K562 (cell line): Measurements from ENCODE around the gene TCFL5. TPM values are rescaled to one million over a fixed set of nuclear protein-coding genes. Genes with fewer than 3 reads are reported as not detected.
A peak's percentile ranks its signal among the peaks of the same experiment; 100 is the strongest.

Source experiments
- ATAC-seq: fragments of 200-7000 bp; cut with Tn5 transposase; 3 replicates; pipeline ENCODE4 v1.9.1; 2020; ENCODE audit warnings: moderate library complexity
- BruUV-seq: library from RNA; stranded (reverse); fragments of 400-500 nt; replicated peaks from 2 replicates; lab custom pipeline; 2021; lab: Mats Ljungman, UMichigan
- CTCF ChIA-PET: fragments of 300-600 bp; formaldehyde crosslinking; extraction: SDS; loops from one replicate; lab custom pipeline; 2021; ENCODE audit warnings: low intra/inter-chr PET ratio; lab: Yijun Ruan, JAX
- POLR2A ChIA-PET: fragments of 300-600, 350-650 bp; sonication (Branson Sonifier 250); formaldehyde crosslinking; extraction: SDS; loops from one replicate; lab custom pipeline; 2021; ENCODE audit warnings: antibody characterized with exemption, inconsistent platforms; lab: Yijun Ruan, JAX
- DNase-seq, 4 experiments: peaks; one replicate each; pipeline versions ENCODE4 v3.0.0 to v3.0.0-alpha.2; 2011 to 2018; ENCODE audit warnings: low spot score in 3 of 4, mixed read lengths in 3 of 4; ENCODE audit errors: extremely low read depth in 1 of 4
- FAIRE-seq: peaks from 2 replicates; lab custom pipeline; 2011; peaks lifted over from hg19 to GRCh38; lab: Jason Lieb, UNC
- H2AFZ ChIP-seq: 2 replicates; pipeline ENCODE4 v1.6.0; 2011; ENCODE audit warnings: low read depth, low read length, control low read depth, inconsistent platforms
- H3K27ac ChIP-seq: fragments of 200-600 bp; 3 replicates; pipeline ENCODE4 v1.8.0; 2011; ENCODE audit warnings: low read depth, mild to moderate bottlenecking, control low read depth, inconsistent platforms, low read length, moderate library complexity, mixed read lengths; ENCODE audit errors: extremely low read depth
- H3K27me3 ChIP-seq, 2 experiments: fragments of 300-600 bp in 1 of 2; 2 replicates in 1 of 2; 3 replicates in 1 of 2; pipeline versions ENCODE4 v1.6.0 to v1.8.0; 2011; ENCODE audit warnings: inconsistent platforms in 2 of 2, low read length in 2 of 2, mild to moderate bottlenecking in 1 of 2, mixed read lengths in 1 of 2, moderate library complexity in 1 of 2; ENCODE audit not compliant: control insufficient read depth in 2 of 2, insufficient read depth in 2 of 2
- H3K36me3 ChIP-seq: fragments of 300-600 bp; 3 replicates; pipeline ENCODE4 v1.8.0; 2011; ENCODE audit warnings: mild to moderate bottlenecking, low read length, inconsistent platforms; ENCODE audit not compliant: control insufficient read depth, insufficient read depth
- H3K4me1 ChIP-seq, 2 experiments: fragments of 200-600 bp in 1 of 2; replicated peaks in 1 of 2; 2 replicates in 1 of 2; 3 replicates in 1 of 2; pipeline versions ENCODE4 v1.5.1 to v1.8.0; 2011; ENCODE audit warnings: inconsistent platforms in 2 of 2, low read length in 2 of 2, mild to moderate bottlenecking in 1 of 2, mixed read lengths in 1 of 2, moderate library complexity in 1 of 2; ENCODE audit not compliant: control insufficient read depth in 2 of 2, insufficient read depth in 2 of 2
- H3K4me2 ChIP-seq: 2 replicates; pipeline ENCODE4 v1.6.1; 2011; ENCODE audit warnings: low read length, control low read depth, inconsistent platforms, mixed read lengths; ENCODE audit not compliant: insufficient read depth
- H3K4me3 ChIP-seq: fragments of 200-600 bp; sonication (generic), shearing (Covaris generic); 2 replicates; pipeline ENCODE4 v1.5.1; 2016; ENCODE audit warnings: control low read depth, inconsistent platforms
- H3K79me2 ChIP-seq: fragments of 200-600 bp; 3 replicates; pipeline ENCODE4 v1.8.0; 2011; ENCODE audit warnings: low read length, inconsistent platforms; ENCODE audit not compliant: control insufficient read depth, insufficient read depth
- H3K9ac ChIP-seq, 2 experiments: 2 replicates each; pipeline versions ENCODE4 v1.6.0 to v1.6.1; 2011; ENCODE audit warnings: low read depth in 2 of 2, low read length in 2 of 2, control low read depth in 1 of 2, inconsistent platforms in 1 of 2, mild to moderate bottlenecking in 1 of 2, mixed read lengths in 1 of 2; ENCODE audit not compliant: insufficient read depth in 1 of 2
- H3K9me1 ChIP-seq: one replicate; pipeline ENCODE4 v1.6.0; 2011; ENCODE audit warnings: inconsistent platforms, mild to moderate bottlenecking, low read length, moderate library complexity; ENCODE audit not compliant: control insufficient read depth, insufficient read depth
- H3K9me3 ChIP-seq: replicated peaks from 2 replicates; pipeline ENCODE4 v1.5.1; 2011; ENCODE audit warnings: low read depth, low read length, inconsistent platforms; ENCODE audit not compliant: control insufficient read depth, insufficient read depth
- H4K20me1 ChIP-seq: replicated peaks from 2 replicates; pipeline ENCODE4 v1.6.1; 2011; ENCODE audit warnings: low read length, inconsistent platforms, mixed read lengths; ENCODE audit not compliant: control insufficient read depth, insufficient read depth
- EP300 ChIP-seq: IDR thresholded peaks from 2 replicates; pipeline ENCODE4 v1.6.1; 2012; ENCODE audit warnings: low read length, improper control_type of control experiment
- POLR2G ChIP-seq: fragments of 200-400 bp; formaldehyde crosslinking; IDR thresholded peaks from 2 replicates; pipeline ENCODE4 v1.6.1; 2017; ENCODE audit warnings: low read depth, mild to moderate bottlenecking, antibody characterized with exemption, low read length, moderate library complexity
- RBM17 ChIP-seq: fragments of 200-400 bp; formaldehyde crosslinking; IDR thresholded peaks from 2 replicates; pipeline ENCODE4 v1.6.1; 2017; ENCODE audit warnings: low read depth, mild to moderate bottlenecking, low read length, borderline replicate concordance
- RFX7 ChIP-seq: fragments of 250-450 bp; sonication (Bioruptor Pico); IDR thresholded peaks from 2 replicates; pipeline ENCODE4 v1.5.1; 2021; ENCODE audit warnings: mild to moderate bottlenecking
- ZBTB40 ChIP-seq, 2 experiments: fragments of 450-650 bp in 1 of 2; sonication (generic) in 1 of 2; formaldehyde crosslinking in 1 of 2; IDR thresholded peaks; 2 replicates each; pipeline versions ENCODE4 v1.7.1 to v1.9.0; 2016 to 2022; ENCODE audit warnings: inconsistent platforms in 1 of 2, mild to moderate bottlenecking in 1 of 2, missing genetic modification reagents in 1 of 2
- WGBS: fragments of 100-300 bp; shearing (Covaris generic); methylation state at CpG from one replicate; pipeline ENCODE4 v1.1.6; 2016; ENCODE audit warnings: low coverage, mixed read lengths; ENCODE audit not compliant: insufficient coverage; ENCODE audit errors: missing lambda C conversion rate; 5-methylcytosine and 5-hydroxymethylcytosine counted together
- in situ Hi-C: fragments of 300-500 bp; cut with MboI; formaldehyde crosslinking; loops from 4 replicates; pipeline ENCODE4 v1.15.0; 2018; ENCODE audit warnings: inconsistent platforms, mixed read lengths
- intact Hi-C: fragments of 100-400 bp; cut with micrococcal nuclease; formaldehyde crosslinking; loops from 2 replicates; pipeline ENCODE4 v1.14.2; 2022
- polyA plus RNA-seq, 8 experiments: library from polyadenylated mRNA; depleted of rRNA in 4 of 8; stranded (reverse) in 5 of 8; unstranded in 3 of 8; fragments of >200 nt; fragmentation: Nextera tagmentation in 2 of 8; fragmentation: Illumina TruSeq in 1 of 8; extraction: Ambion mirVana in 2 of 8; extraction: Trizol in 1 of 8; gene quantifications; 2 replicates each; pipeline versions ENCODE4 v1.2.1 to v1.2.3, GENCODE V29; 2011 to 2014; ENCODE audit warnings: inconsistent platforms in 1 of 8, missing spikeins in 1 of 8
- total RNA-seq, 7 experiments: library from RNA; depleted of rRNA in 6 of 7; stranded (reverse); fragments of >200 nt in 6 of 7; fragmentation: Illumina TruSeq in 2 of 7; extraction: Trizol in 2 of 7; gene quantifications; 2 replicates each; pipeline versions ENCODE4 v1.2.1 to v1.2.3, GENCODE V29; 2011 to 2021; ENCODE audit warnings: low replicate concordance in 1 of 7
- TF ChIP-seq, protein P1 (sequence below): sonication (generic); formaldehyde crosslinking; IDR thresholded peaks from 2 replicates; pipeline ENCODE4 v1.8.1; 2023; ENCODE audit warnings: mild to moderate bottlenecking, missing genetic modification reagents
- TF ChIP-seq, protein P2 (sequence below), 2 experiments: fragments of 250-450 bp in 1 of 2; fragments of 450-650 bp in 1 of 2; sonication (Bioruptor Pico) in 1 of 2; IDR thresholded peaks; 2 replicates each; pipeline versions ENCODE4 v1.6.1 to v1.8.0; 2016 to 2021; ENCODE audit warnings: mild to moderate bottlenecking in 2 of 2, moderate library complexity in 2 of 2, missing compliant biosample characterization in 1 of 2, missing genetic modification characterization in 1 of 2

Gene TCFL5
- total and polyA plus RNA-seq, 9 of the 15 experiments (the other 6 are each of a cell fraction or from before 2014, with no cell fraction given) = 1.00 to 12.6 (median 9.1) TPM

DNA sequence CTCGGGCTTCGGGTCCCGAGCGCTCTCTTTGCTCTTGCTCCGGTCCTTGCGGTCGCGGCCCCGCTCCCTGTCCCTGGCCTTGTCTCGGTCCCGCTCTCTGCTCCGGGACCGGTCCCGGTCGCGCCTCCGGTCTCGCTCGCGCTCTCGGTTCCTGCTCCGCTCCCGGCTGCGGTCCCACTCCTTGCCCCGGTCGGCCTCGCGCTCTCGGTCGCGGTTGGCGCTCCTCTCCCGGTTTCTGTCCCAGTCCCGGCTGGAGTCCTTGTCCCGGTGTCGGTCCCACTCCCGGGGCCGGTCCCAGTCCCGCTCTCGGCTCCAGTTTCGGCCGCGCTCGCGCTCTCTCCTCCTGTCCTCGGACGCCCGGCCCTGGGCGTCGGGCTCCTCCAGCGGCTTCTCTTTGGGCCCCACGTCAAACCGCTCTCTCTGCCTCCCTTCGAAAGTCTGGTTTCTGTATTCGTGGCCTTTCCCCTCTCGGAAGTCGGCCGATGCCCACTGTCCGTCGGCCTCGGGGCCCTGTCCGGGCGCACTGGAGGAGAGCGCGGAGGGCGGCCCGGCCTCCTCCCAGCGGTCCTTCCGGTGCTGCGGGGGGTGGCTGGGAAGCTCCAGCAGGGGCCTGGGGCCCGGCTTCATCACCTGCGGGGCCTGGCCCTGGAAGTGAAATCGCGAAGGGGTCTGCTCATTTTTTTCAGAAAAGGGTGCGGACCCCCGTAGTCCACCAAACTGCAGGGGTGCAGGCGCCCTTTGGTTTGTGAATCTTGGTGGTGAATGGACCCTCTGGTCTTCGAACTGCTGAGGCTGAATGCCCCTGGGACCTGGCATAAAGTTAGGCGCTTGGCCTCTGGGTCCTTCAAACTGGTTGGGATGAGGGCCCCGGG is 17.9 kb upstream of the TCFL5 start:
- no TSS peak for BruUV-seq
- no peaks in the 10 kb centered on the region for H3K79me2 ChIP-seq
- peaks cover 14 to 54% of the 10 kb centered on the region in 2 experiments for H3K4me1 ChIP-seq
- in situ Hi-C loops = no loop called here
- H3K27ac ChIP-seq = no peak overlapping the region; the same call in 2 of the 3 replicates
- peak overlapping the region in 1 of 2 experiments; percentile 8; a peak in 1 of 4 replicates for H3K9ac ChIP-seq
- POLR2A ChIA-PET = interaction anchor here (0.6 to 1.5 kb wide), 2 partner anchors 10 to 55 kb away, joined by 3 to 5 read pairs; no protein-coding TSS in a partner anchor
- no peaks in the 10 kb centered on the region for H3K9me1 ChIP-seq
- DNase-seq = no peak
- WGBS = 94% methylated on average over 20 of the region's 80 CpGs
- intact Hi-C loops = loop anchor here (10.0 kb wide), 1 partner anchor 55 kb away; no protein-coding TSS in a partner anchor
- CTCF ChIA-PET = interaction anchor here (0.7 kb wide), 1 partner anchor 14 kb away, joined by 4 read pairs; no protein-coding TSS in a partner anchor
- H3K27me3 ChIP-seq = no peaks in the 10 kb centered on the region
- FAIRE-seq = no peak
- no peaks in the 10 kb centered on the region for H4K20me1 ChIP-seq
- ATAC-seq = no peak
- no peaks in the 10 kb centered on the region for H3K9me3 ChIP-seq
- H2AFZ ChIP-seq = no peak overlapping the region
- H3K4me3 ChIP-seq = no peak overlapping the region
- H3K4me2 ChIP-seq = no peak overlapping the region
- peaks cover 21% of the 10 kb centered on the region; the same call in 1 of the 3 replicates for H3K36me3 ChIP-seq
- TF ChIP-seq, protein P1, sequence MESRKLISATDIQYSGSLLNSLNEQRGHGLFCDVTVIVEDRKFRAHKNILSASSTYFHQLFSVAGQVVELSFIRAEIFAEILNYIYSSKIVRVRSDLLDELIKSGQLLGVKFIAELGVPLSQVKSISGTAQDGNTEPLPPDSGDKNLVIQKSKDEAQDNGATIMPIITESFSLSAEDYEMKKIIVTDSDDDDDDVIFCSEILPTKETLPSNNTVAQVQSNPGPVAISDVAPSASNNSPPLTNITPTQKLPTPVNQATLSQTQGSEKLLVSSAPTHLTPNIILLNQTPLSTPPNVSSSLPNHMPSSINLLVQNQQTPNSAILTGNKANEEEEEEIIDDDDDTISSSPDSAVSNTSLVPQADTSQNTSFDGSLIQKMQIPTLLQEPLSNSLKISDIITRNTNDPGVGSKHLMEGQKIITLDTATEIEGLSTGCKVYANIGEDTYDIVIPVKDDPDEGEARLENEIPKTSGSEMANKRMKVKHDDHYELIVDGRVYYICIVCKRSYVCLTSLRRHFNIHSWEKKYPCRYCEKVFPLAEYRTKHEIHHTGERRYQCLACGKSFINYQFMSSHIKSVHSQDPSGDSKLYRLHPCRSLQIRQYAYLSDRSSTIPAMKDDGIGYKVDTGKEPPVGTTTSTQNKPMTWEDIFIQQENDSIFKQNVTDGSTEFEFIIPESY (CRISPR knock-in tag) = peak; percentile 79
- TF ChIP-seq RFX7 (CRISPR knock-in tag) (no peak), RBM17 (no peak), POLR2G (peak; percentile 33; the same call in 1 of the 2 replicates), ZBTB40 (IDR thresholded peaks at IDR 0.05) (no peak), ZBTB40 (CRISPR knock-in tag; IDR thresholded peaks at IDR 0.05) (no peak), EP300 (no peak)
- TF ChIP-seq, protein P2, sequence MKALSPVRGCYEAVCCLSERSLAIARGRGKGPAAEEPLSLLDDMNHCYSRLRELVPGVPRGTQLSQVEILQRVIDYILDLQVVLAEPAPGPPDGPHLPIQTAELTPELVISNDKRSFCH (CRISPR knock-in tag; IDR thresholded peaks at IDR 0.05) = no peak
- TF ChIP-seq, protein P2 (tag; IDR thresholded peaks at IDR 0.05) = no peak
